Activated CD4-positive, alpha-beta T cell treated with anti-CD3 and anti-CD28 coated beads, Interleukin-2, amount 50 U/mL, for 16 hours (primary cell): ENCODE measurements around the gene PKNOX2.

Source experiments
- DNase-seq: peaks from one replicate; pipeline ENCODE4 v3.0.0-alpha.2; 2020

Gene PKNOX2

DNA sequence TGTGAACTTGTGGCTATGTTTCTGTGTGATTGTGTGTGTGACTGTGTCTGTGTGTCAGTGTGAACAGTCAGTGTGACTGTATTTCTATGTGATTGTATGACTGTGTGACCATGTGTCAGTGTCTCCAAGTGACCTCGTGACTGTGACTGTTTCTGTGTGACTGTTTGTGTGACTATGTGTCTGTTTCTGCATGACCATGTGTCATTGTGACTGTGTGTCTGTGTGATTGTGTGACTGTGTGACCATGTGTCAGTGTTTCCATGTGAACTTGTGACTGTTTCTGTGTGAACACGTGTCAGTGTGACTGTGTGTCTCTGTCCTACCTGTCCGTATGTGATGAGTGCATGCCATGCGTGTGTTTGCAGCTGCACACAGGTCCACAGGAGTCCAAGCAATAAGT is 8.8 kb upstream of the PKNOX2 start:
- no peak for DNase-seq

DNA sequence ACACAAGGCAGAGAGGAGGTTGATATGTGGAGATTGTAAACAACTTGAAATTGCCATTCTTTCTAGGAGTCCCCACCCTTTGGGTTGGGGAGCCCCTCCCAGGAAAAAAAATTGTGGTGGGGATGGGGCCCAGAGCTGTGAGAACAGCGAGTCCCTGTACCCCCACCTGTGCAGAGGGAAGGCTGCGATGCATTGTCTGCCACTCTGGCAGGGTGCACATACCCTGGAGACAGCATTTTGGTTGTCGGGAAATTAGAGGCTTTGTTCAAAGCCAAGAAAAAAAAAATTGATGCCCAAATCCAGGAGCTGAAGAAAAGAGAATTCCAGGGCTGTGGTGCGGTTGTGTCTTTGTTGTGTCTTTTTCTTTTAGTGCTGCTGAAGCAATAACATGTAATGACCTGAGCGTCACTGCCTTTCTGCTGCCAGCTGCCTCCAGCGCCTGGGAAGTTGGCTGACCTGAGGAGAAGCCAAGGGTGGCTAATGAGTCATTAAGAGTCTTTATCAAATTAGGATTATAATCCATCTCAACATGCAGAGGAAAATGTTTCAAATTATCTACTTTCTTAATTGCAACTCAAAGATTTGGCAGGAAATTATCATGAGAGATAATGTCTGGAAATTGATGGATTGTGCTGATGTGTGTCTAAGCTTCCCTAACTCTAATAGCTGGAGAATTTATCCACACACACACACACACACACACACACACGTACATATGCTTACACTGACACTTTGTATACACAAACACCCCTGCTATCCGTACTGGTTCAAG is 8.0 kb upstream of the PKNOX2 start:
- DNase-seq: no peak

DNA sequence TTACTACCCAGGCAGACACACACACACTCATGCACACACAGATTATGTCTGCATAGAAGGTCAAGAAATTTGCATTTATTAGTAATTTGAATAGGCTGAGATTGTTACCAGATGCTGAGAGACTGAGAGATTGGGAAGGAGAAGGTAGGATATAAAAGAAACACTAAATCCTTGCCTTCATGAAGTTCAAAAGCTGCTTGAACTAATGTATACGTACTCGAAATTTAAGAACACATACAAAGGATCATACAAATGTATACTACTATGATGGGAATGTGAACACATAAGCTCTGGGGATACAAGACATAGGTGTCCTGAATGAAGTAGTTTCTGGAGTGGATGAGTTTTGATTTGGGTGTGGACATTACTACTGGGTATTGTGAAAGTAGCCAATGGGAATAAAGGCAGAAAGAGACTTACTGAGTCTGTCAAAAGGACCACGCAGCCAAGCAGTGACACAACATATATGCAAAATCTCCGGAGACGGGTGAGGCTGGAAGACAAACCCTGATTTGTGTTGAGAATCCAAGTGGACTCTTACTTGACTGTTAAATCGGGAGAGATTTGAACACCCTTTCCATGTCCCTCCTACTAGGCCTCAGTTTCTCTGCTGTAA is 7.3 kb upstream of the PKNOX2 start:
- DNase-seq: no peak

DNA sequence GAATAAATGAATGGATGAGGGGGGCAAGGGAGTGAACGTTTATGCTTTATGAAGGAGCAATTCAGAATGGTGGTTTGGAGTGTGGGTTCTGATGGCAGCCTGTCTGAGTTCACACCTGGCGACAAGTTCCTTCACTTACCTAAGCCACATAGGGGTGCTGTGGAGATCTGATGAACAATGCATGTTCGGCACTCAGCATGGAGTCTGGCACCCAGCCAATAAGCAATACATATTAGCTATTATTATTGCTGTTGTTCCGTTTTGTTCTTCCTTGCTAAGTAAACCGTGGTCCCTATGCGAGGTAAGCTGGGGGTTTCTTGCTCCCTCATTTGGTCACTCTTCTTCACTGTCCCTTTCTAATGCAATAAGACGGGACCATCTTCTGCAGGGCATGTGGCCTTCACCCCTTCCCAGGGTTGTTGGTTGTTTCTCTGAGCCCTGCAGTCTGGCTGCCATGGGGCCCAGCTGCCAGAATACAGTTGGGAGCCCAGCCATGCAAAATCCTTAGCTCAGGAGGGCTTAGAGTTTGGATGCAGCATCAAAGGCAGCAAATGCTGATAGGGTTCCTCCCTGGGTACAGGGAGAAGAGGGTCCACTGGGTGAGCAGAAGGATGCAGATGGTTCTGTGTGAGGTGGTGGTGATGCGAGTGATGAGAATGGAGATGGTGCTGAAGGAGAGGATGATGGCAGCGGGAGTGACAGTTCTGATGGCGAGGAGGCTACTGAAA is 6.4 kb upstream of the PKNOX2 start:
- DNase-seq: no peak

DNA sequence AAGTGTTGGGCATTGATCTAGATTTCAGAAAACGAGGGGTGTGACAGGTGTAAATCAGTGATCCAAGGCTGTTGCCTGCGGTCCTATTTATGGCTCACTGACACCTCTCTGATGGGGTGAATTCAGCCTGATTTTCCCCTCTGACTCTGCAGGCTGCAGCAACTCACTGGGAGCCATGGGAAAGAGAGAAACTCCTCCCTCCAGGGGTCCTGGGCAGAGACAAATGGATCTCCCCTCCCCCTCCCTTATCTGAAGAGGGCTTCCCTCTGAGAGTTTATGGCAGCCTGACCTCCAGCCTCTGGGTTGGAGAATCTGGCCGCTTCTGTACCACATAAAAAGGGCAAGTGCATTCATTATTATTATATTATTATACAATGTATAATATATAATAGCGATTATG is 1.8 kb upstream of the PKNOX2 start:
- DNase-seq: no peak

DNA sequence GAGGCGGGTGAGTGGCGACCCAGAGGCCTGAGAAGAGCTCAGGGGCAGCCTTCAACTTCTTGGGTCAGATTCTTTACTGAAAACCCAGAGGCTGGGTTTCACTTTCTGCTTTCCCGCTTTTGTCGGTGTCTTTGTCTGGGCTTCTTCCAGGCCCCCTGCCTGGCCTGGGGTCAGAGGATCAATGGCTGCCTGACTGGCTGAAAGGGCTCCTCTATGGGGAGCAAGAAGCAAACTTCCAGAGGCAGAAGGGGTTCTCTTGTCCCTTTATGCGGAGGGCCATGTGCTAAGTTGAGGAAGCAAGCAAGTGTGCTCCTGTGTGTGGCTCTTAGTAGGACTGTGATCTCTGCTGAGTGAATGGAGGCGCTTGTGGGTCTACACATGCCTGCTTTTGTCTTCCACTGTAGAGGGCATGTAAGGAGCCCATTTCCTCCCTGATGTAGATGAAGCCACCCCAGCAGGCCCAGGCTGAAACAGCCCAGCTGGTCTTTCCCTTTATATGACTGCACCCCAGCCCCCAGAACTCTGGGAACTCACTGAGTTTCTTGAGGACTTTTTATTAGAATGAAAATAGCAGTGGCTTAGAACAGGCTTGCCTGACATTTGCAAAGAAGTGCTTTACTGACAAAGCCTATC is 1.0 kb upstream of the PKNOX2 start:
- no peak for DNase-seq

DNA sequence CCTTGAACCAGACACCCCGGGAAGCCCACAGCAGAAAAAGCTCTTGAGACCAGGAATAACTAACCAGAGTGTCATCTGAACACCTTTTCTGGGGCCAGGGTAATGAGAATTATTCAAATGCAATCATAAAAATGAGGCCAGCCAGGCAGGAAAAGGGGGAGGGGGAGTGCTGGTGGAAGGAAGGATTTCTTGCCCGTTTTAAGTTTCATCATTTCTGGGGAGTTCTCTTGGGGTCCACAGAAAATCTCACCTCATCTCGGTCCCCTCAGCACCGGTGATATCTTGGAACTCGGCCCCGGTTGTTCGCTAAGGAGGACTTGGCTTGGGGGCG is 495 bp upstream of the PKNOX2 start:
- DNase-seq: no peak

DNA sequence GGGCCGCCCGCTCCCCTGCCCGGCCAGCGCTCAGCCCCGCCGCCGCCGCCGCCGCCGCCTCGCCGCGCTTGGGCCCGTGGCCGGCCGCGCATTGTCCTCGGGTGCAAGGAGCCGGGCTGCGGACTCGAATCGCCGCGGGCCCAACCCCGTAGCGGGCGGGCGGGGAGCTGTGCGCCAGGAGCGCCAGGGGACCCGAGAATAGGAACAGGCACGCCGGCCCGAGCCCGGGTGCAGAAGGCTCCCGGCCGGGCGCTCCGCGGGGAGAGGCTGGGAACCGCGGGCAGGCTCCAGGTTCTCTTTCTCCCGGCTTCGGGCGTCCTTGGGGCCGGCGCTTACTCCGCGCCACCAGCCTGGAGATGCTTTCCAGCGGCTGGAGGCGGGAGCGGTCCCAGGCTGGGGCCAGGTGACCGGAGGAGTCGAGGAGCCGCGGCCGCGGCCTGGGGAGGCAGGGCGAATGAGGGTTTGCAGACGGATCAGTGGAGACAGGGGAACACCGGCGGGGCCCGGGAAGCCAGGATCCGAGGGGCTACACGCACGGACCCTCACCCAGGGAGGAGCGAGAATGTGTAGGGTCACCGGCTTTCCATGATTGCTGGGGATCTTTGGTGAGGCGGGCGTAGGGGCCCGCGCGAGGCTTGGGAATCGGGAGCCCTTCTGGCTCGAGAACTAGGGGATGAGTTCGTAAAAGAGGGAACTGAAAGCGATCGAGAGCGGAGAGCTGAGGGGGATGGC is 726 bp downstream of the PKNOX2 start:
- DNase-seq: no peak

DNA sequence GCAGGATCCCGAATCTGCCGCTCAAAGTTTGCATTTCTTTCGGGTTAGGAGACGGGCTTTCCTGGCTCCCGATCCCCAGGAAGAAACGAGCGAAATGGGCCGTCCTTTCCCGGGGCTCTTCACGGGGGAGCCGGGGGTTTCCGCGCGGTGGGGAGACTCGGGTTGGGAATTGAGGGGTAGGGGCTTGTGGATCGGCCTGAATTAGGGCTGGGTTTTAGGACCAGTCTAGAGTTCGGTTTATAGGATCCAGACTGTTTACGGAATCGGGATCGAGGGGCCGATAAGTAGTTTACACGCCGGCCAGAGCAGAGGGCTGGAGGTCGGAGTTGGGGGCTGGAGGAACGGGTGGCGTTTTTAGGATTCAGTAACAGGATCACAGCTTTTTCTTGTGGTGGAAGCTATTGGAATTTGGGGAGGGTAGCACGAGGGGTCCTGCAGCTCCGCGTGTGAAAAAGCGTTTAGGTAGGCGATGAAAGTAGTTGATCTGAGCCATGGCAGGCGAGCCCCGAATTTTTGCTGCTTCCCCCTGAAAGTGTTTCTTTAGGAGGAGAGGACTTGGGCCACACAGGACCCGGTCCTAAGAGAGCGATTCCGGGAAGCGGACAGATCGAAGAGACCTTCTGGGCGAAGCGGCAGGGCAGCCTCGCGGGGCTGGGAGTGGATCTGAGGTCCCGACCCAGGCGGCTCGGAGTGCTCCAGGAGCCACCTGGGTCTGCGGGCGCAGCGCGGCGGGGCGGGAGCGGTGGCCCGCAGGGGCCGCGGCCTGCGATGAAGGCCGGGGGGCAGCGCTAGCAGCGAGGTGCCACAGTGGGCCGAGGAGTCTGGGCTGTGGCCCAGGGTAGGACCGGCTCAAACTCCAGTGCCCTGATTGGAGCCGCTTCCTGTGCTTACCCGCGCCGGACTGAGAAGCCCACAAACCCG is 1.6 kb downstream of the PKNOX2 start:
- DNase-seq: no peak

DNA sequence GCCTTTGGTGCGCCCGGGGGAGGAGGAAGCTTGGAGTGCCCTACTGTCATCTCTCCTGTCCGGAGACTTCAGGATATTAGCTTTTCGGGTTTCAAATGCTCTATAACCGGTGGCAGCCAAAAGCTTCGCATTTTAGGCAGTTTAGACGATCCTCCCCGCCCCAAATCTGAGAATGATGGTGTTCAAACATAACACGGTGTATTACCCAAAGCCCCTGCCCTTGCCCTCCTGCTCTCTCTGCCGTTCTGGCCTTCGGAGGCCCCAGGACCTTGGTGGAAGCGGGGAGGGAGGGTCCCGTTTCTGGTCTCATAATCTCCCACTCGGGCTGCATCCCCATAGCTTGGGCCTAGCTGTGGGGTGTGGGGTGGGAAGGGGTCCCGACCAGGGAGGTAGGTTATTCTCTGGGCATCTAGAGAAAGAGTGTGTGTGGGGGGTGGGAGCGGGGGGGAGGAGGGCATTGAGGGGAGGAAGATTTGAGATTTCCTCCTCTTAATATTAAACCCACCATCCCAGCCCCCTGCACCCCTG is 2.3 kb downstream of the PKNOX2 start:
- DNase-seq: no peak

DNA sequence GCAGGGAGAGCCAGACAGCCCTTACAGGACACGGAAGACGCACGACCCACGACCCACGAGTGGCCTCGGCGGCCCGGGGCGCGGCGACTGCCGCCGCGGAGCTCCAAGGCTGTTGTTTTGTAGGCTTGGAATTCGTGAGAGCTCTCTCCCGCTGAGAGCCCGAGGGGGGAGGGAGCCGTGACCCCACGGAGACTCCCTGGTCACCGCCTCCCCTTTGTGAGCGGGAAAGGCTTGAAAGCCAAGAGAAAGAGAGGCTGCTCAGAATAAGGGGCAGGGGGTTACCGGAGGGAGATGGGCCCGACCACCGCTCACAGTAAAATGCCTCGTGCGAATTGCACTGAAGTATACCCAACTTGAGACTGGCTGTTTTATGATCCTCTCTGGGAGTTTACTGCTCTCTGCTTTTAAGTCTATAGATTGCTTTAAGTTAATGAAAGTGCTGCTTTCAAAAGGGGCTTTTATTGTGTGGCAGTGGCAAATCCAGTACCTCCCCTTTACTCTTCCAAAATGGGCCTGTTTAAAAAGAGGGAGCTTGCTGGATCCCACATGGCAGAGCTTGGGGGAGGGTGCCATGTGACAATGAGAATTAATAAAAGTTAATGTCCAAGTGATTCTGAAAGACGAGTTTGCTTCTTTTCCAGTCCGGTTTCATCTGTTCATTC is 2.9 kb downstream of the PKNOX2 start:
- no peak for DNase-seq

DNA sequence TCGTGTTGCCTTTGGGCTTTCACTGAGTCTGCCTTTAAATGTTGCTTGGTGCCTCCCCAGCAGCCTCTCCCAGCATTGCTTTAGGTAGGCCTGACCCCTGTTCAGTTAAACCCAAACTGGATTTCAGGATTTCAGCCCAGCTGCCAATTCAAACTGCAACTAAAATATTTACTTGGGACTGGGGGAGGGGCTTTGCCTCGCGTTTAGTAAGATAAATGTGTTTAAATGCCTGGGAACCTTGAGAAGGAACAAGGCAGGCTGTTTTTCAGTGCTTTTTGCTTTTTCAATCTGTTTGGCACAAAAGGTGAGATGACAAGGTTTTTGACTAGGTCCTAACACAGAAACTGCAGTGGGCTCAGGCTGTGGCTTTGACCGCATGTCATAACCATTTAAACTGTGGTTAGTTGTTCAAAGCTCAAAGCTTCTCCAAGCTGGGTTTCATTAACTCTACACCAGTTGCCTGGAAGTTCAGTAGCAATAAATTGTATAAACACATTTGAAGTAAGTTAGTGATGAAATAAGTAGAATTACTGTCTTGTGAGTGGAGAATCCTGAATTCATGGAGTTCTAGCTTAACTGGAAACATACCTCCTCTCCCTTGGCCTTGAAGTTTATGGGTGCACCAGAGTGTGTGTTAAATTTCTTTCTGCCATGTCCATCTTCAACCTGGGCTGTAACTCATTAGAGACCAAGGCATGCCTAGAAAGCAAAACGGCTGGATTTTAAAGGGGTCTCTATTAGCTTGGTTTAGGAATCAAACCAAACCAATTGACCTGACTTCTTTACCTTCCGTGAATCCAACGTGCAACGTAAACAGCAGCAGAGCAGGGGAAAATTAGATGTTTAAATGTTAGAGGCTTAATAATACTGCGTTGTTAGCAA is 3.6 kb downstream of the PKNOX2 start:
- no peak for DNase-seq

DNA sequence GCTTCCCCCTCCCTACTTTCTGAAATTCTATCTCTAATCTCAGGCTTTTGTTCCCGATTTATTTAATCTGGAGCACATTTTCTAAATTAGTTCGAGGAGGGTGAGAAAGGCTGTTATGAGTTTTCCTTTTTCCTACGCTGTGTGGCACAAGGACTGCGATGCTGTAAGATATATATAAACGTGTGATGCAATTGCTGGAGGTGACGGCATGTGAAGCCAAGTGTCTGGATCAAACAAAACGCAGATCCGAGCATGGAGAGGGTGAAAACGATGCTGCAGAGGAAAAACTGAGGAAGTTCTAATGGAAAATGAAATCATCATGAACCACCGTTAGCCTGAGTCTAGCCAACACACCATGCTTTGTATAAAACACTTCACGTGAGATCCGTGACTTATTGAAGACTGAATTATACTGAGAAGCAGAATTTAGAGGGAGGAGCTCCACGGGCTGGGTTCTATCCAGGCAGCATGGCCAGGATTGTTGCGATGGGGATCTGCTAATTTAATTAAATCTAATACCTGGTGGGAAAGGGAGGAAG is 4.4 kb downstream of the PKNOX2 start:
- no peak for DNase-seq

DNA sequence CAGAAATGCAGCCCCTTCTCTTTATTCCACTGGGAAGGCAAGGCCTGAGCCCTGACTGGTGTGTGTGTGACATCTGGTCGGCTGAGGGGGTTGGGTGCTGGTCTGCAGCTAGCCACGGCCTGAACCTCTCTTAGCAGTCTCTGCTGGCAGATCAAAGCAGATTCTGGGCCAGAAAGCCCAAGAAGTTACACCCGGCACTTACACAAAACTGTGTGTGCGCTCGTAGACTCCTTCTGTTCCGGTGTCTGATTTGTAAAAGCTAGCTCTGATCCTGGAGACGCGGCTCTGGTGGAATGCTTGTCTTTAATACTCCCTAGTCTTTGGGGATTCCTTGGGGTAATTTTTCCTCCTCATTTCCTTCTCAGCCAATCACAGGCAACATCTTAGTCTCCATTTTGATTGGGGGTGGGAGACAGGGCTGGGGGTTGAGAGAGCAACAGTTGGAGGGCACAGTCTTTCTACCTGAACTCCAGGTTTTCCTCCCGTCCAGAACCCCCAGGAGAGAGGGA is 5.5 kb downstream of the PKNOX2 start:
- DNase-seq: no peak

DNA sequence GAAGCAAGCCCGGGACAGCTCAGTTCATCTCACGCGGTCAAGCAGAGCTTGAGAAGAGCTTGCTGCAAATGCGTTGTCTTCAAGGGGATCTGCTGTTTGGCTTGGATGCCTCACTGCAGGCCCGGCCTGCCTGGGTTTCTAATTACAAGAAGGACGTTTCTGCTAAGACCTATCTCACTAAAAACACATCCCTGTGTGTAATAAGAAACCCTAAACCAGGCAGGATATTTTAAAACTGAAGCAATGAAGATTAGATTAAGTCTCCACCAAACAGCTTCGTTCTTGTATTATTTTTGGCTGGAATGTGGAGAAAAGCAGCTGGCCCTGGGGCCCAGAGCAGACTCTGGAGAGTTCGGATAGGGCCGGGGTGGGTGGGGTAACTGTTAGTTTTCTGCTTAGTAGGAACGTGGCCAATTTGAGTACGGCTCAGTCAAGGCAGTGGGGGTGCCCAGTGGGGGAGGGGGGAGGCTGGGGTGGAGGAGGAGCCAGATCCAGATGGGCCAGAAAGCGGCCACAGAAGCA is 6.0 kb downstream of the PKNOX2 start:
- no peak for DNase-seq

DNA sequence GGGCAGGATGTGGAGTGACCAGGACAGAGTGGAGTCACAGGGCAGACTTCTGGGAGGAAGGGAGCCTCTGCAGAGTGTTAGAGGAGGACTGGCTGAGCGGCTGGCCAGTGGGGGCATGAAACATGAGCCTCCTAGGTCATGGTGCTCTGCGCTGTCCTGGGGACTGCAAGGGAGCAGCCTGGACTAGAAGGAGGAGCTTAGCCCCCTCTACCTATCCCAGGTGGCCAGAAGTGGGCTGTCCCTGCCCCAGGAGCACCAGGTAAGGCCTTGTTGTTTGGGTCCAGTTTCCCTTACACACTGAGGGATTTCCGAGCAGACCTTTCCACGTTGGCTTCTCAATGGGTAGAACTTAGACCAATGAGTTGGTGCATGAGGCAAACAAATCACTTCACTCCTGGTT is 7.4 kb downstream of the PKNOX2 start:
- no peak for DNase-seq

DNA sequence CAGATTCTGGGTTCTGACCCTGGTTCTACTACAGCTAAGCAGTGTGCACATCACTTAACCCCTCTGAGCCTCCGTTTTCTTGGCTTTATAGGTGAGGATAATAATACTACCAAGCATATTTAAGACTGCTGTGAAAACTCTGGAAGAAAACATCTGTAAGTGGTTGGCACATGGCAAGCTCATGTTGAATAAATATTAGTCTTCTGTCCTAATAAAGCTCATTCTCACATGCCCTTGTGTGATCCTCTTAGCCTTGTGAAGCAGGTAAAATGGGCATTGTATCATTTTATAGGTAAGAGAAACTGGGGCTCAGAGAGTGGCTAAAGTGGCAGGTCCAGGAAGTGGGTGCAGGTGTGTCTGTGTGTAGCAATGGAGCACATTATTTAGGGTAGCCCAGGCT is 8.5 kb downstream of the PKNOX2 start:
- DNase-seq: no peak

DNA sequence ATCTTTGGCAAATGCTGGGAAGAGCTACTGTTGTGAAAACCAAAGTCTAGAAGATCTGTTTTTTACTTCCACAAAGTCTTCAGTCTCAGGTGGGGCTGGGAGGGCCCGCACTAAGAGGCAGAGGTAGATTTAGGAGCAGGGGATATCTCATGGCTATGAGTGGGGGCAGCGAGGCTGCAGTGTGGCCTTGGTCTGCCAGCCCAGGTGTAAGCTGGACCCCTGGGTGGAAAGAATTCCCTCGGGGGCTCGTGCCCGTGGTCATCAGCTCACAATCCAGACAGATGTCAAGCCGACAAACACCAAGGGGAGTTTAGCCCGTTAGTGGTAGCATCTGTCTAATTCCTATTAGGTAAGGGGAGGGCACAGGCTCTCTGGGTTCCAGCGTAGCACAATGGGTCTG is 9.0 kb downstream of the PKNOX2 start:
- no peak for DNase-seq

DNA sequence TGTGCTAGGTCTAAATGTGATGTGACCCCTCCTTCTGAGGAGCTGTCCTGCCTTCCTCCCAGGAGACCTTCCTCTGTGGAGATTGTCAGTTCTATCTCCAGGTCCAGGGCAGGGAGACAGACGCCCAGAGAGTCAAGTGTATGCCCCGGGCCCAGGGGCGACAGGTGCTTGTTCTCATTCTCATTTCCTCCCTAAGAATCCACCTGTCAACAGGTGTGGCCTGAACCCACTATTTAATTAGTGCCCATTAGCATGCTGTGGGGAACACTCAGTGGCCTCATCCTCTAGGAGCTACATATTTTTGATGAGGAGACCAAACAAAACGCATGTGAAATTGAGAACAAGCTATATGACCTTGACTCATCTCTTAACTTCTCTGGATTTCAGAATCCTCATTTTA is 9.5 kb downstream of the PKNOX2 start:
- no peak for DNase-seq
